Measurements from ENCODE around the gene VIPR2.

- TF ChIP-seq CTCF (IDR thresholded peaks at IDR 0.05; ENCODE audit: poor library complexity, severe bottlenecking) = no peak
- TF ChIP-seq POLR2AphosphoS5 (IDR thresholded peaks at IDR 0.05) = no peak
- TF ChIP-seq EP300 (conservative IDR thresholded peaks at IDR 0.05; ENCODE audit: poor library complexity, severe bottlenecking) = no peak
- TF ChIP-seq EZH2 (IDR thresholded peaks at IDR 0.05; ENCODE audit: borderline replicate concordance, insufficient read depth, low read length, poor library complexity, severe bottlenecking) = no peak
- TF ChIP-seq RAD21 (conservative IDR thresholded peaks at IDR 0.05) = no peak
- TF ChIP-seq, protein P1, sequence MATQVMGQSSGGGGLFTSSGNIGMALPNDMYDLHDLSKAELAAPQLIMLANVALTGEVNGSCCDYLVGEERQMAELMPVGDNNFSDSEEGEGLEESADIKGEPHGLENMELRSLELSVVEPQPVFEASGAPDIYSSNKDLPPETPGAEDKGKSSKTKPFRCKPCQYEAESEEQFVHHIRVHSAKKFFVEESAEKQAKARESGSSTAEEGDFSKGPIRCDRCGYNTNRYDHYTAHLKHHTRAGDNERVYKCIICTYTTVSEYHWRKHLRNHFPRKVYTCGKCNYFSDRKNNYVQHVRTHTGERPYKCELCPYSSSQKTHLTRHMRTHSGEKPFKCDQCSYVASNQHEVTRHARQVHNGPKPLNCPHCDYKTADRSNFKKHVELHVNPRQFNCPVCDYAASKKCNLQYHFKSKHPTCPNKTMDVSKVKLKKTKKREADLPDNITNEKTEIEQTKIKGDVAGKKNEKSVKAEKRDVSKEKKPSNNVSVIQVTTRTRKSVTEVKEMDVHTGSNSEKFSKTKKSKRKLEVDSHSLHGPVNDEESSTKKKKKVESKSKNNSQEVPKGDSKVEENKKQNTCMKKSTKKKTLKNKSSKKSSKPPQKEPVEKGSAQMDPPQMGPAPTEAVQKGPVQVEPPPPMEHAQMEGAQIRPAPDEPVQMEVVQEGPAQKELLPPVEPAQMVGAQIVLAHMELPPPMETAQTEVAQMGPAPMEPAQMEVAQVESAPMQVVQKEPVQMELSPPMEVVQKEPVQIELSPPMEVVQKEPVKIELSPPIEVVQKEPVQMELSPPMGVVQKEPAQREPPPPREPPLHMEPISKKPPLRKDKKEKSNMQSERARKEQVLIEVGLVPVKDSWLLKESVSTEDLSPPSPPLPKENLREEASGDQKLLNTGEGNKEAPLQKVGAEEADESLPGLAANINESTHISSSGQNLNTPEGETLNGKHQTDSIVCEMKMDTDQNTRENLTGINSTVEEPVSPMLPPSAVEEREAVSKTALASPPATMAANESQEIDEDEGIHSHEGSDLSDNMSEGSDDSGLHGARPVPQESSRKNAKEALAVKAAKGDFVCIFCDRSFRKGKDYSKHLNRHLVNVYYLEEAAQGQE (IDR thresholded peaks at IDR 0.05; ENCODE audit: borderline replicate concordance) = no peak
- no peak for TF ChIP-seq MXI1 (conservative IDR thresholded peaks at IDR 0.05; ENCODE audit: poor library complexity, severe bottlenecking)
- no peak for TF ChIP-seq TAF1 (IDR thresholded peaks at IDR 0.05; ENCODE audit: low read depth)
Measured at GRCh38 chr7:159086301-159086925, 58.3 kb downstream of the VIPR2 start.

Data from neural cell (in vitro differentiated cells).